Measurements from ENCODE around the gene FANCE.

DNA sequence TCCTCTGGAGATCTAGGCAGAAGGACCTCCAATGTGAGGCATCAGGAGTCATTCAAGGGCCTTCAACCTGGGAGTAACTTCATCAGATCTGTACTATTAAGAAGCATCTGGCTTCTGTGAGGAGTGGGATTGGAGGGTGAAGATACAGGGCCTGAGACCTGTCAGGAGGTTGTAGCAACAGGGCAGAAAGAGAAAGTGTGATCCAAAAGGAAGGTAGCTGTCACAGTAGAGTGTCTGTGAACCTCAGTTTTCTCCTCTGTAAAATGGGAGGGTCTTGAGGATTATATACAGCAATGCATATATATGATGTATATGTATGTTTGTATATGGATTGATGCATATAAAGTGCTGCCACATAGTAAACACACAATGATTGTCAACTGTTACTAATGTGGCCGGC lies 13.5 kb downstream of the FANCE start:
- no peak for TF ChIP-seq CTCF (optimal IDR thresholded peaks at IDR 0.05 in 1 of 3, IDR thresholded peaks at IDR 0.05 in 1 of 3, conservative IDR thresholded peaks at IDR 0.05 in 1 of 3; ENCODE audit: extremely low read depth in 1 of 3, insufficient read depth in 2 of 3, low read length in 3 of 3)
- TF ChIP-seq EZH2 (IDR thresholded peaks at IDR 0.05; ENCODE audit: low read length): no peak
